GM12878 (cell line): ENCODE results near the gene UQCRC1. TPM values are rescaled to one million over a fixed set of nuclear protein-coding genes. Genes with fewer than 3 reads are reported as not detected.

Experiments used
- ATAC-seq: fragments of 200-7000 bp; cut with Tn5 transposase; 3 replicates; pipeline ENCODE4 v1.9.1; 2020; ENCODE audit warnings: mild to moderate bottlenecking, moderate library complexity
- BruUV-seq: library from RNA; stranded (reverse); fragments of 400-500 nt; replicated peaks from 2 replicates; lab custom pipeline; 2021; lab: Mats Ljungman, UMichigan
- CTCF ChIA-PET: fragments of 300-600 bp; sonication (Branson Sonifier 250); formaldehyde crosslinking; extraction: SDS; loops from one replicate; lab custom pipeline; 2021; ENCODE audit warnings: inconsistent platforms; lab: Yijun Ruan, JAX
- POLR2A ChIA-PET: fragments of 350-600 bp; formaldehyde crosslinking; extraction: SDS; loops from one replicate; lab custom pipeline; 2021; ENCODE audit warnings: inconsistent platforms; lab: Charles Lee
- RAD21 ChIA-PET: fragments of 300-600 bp; sonication (Branson Sonifier 250); formaldehyde crosslinking; loops from one replicate; lab custom pipeline; 2023; ENCODE audit warnings: antibody characterized with exemption; ENCODE audit not compliant: unreplicated experiment; lab: Charles Lee
- SMC1A ChIA-PET: fragments of 300-600 bp; sonication (Branson Sonifier 250); formaldehyde crosslinking; loops from one replicate; lab custom pipeline; 2023; ENCODE audit not compliant: unreplicated experiment, uncharacterized antibody; lab: Charles Lee
- DNase-seq: peaks from one replicate; pipeline ENCODE4 v3.0.0-alpha.2; 2011; ENCODE audit warnings: low read depth, low spot score
- FAIRE-seq: peaks from 3 replicates; lab custom pipeline; 2011; peaks lifted over from hg19 to GRCh38; lab: Jason Lieb, UNC
- H2AFZ ChIP-seq: 2 replicates; pipeline ENCODE4 v1.6.0; 2011; ENCODE audit warnings: low read depth, low read length, control low read depth; ENCODE audit not compliant: control insufficient read depth
- H3K27ac ChIP-seq: 2 replicates; pipeline ENCODE4 v1.5.1; 2011; ENCODE audit warnings: control low read depth; ENCODE audit not compliant: control insufficient read depth, insufficient read depth
- H3K27me3 ChIP-seq, 2 experiments: replicated peaks in 1 of 2; 2 replicates each; pipeline versions ENCODE4 v1.6.0 to v1.6.1; 2011; ENCODE audit warnings: low read length in 1 of 2; ENCODE audit not compliant: control insufficient read depth in 2 of 2, insufficient read depth in 2 of 2
- H3K36me3 ChIP-seq, 2 experiments: 2 replicates each; pipeline ENCODE4 v1.5.1; 2011; ENCODE audit warnings: low read length in 1 of 2; ENCODE audit not compliant: control insufficient read depth in 2 of 2, insufficient read depth in 2 of 2
- H3K4me1 ChIP-seq: 2 replicates; pipeline ENCODE4 v1.6.1; 2011; ENCODE audit warnings: mild to moderate bottlenecking, low read length, moderate library complexity, mixed read lengths; ENCODE audit not compliant: control insufficient read depth, insufficient read depth
- H3K4me2 ChIP-seq: 2 replicates; pipeline ENCODE4 v1.6.0; 2011; ENCODE audit warnings: control low read depth; ENCODE audit not compliant: control insufficient read depth, insufficient read depth
- H3K4me3 ChIP-seq: fragments of 200-600 bp; sonication (generic); 2 replicates; pipeline ENCODE4 v1.5.1; 2016
- H3K79me2 ChIP-seq: 2 replicates; pipeline ENCODE4 v1.6.0; 2011; ENCODE audit warnings: low read length; ENCODE audit not compliant: control insufficient read depth, insufficient read depth
- H3K9ac ChIP-seq: 2 replicates; pipeline ENCODE4 v1.8.0; 2011; ENCODE audit warnings: low read length, control low read depth, mixed read lengths; ENCODE audit not compliant: control insufficient read depth, insufficient read depth
- H3K9me3 ChIP-seq: replicated peaks from 3 replicates; pipeline ENCODE4 v1.5.1; 2011; ENCODE audit warnings: mild to moderate bottlenecking, low read length; ENCODE audit not compliant: control insufficient read depth, insufficient read depth
- H4K20me1 ChIP-seq: 2 replicates; pipeline ENCODE4 v1.6.0; 2011; ENCODE audit not compliant: control insufficient read depth, insufficient read depth
- ASH2L ChIP-seq: fragments of 300-600, 200-600 bp; sonication (generic); IDR thresholded peaks from 2 replicates; pipeline ENCODE4 v1.6.1; 2017; ENCODE audit warnings: low read depth, mild to moderate bottlenecking, borderline replicate concordance
- CEBPB ChIP-seq, 2 experiments: fragments of 150-350 bp in 1 of 2; IDR thresholded peaks; 2 replicates each; pipeline ENCODE4 v1.6.1; 2012 to 2014; ENCODE audit warnings: low read depth in 2 of 2, low read length in 2 of 2, borderline replicate concordance in 1 of 2, inconsistent platforms in 1 of 2
- ETV6 ChIP-seq, 2 experiments: fragments of 450-650 bp in 1 of 2; IDR thresholded peaks in 1 of 2; conservative IDR thresholded peaks in 1 of 2; 2 replicates each; pipeline ENCODE4 v1.6.1; 2014; ENCODE audit warnings: antibody characterized with exemption in 1 of 2, borderline replicate concordance in 1 of 2, low read depth in 1 of 2, mild to moderate bottlenecking in 1 of 2, moderate library complexity in 1 of 2
- EZH2 ChIP-seq: IDR thresholded peaks from 2 replicates; pipeline ENCODE4 v1.6.1; 2012; ENCODE audit warnings: low read depth, mild to moderate bottlenecking, control low read depth, inconsistent platforms, low read length, borderline replicate concordance; ENCODE audit not compliant: control insufficient read depth
- FOS ChIP-seq: IDR thresholded peaks from 3 replicates; pipeline ENCODE4 v1.6.1; 2011; ENCODE audit warnings: borderline replicate concordance; ENCODE audit not compliant: insufficient read length; ENCODE audit errors: extremely low read depth
- GATAD2B ChIP-seq: fragments of 450-650 bp; conservative IDR thresholded peaks from 2 replicates; pipeline ENCODE4 v1.6.1; 2017; ENCODE audit warnings: low read depth, mild to moderate bottlenecking, moderate library complexity
- HDAC2 ChIP-seq: fragments of 200-600 bp; sonication (generic); IDR thresholded peaks from 2 replicates; pipeline ENCODE4 v1.6.1; 2017
- IRF4 ChIP-seq: IDR thresholded peaks from 2 replicates; pipeline ENCODE4 v1.6.1; 2011; ENCODE audit warnings: low read depth, low read length
- MXI1 ChIP-seq: fragments of 150-350 bp; IDR thresholded peaks from 2 replicates; pipeline ENCODE4 v1.6.1; 2011; ENCODE audit warnings: low read depth, mild to moderate bottlenecking, inconsistent platforms, low read length, improper control_type of control experiment
- MYB ChIP-seq: fragments of 150-350 bp; IDR thresholded peaks from 2 replicates; pipeline ENCODE4 v1.6.1; 2014; ENCODE audit warnings: mild to moderate bottlenecking, low read depth, low read length, borderline replicate concordance
- NBN ChIP-seq: fragments of 450-650 bp; IDR thresholded peaks from 2 replicates; pipeline ENCODE4 v1.6.1; 2016
- NR2C2 ChIP-seq: IDR thresholded peaks from 2 replicates; pipeline ENCODE4 v1.6.1; 2011; ENCODE audit warnings: borderline replicate concordance, low read depth; ENCODE audit not compliant: control insufficient read depth, insufficient read length
- RB1 ChIP-seq: fragments of 450-650 bp; formaldehyde crosslinking; IDR thresholded peaks from 2 replicates; pipeline ENCODE4 v1.6.1; 2017; ENCODE audit warnings: mild to moderate bottlenecking, borderline replicate concordance
- RCOR1 ChIP-seq: conservative IDR thresholded peaks from 2 replicates; pipeline ENCODE4 v1.6.1; 2012; ENCODE audit warnings: low read depth, low read length, improper control_type of control experiment
- SIN3A ChIP-seq: IDR thresholded peaks from 2 replicates; pipeline ENCODE4 v1.6.1; 2012; ENCODE audit warnings: low read depth, low read length, improper control_type of control experiment
- SPI1 ChIP-seq: IDR thresholded peaks from 2 replicates; pipeline ENCODE4 v1.6.1; 2011; ENCODE audit warnings: low read depth, mild to moderate bottlenecking, low read length, moderate library complexity, borderline replicate concordance; ENCODE audit not compliant: insufficient read depth
- SREBF1 ChIP-seq: IDR thresholded peaks from 2 replicates; pipeline ENCODE4 v1.6.1; 2012; ENCODE audit warnings: mild to moderate bottlenecking, low read length
- SREBF2 ChIP-seq: IDR thresholded peaks from 2 replicates; pipeline ENCODE4 v1.6.1; 2012; ENCODE audit warnings: mild to moderate bottlenecking, low read length
- SRF ChIP-seq, 2 experiments: IDR thresholded peaks; 2 replicates each; pipeline ENCODE4 v1.6.1; 2011; ENCODE audit warnings: low read depth in 2 of 2, low read length in 2 of 2, mild to moderate bottlenecking in 1 of 2, moderate library complexity in 1 of 2
- TBL1XR1 ChIP-seq: IDR thresholded peaks from 2 replicates; pipeline ENCODE4 v1.6.1; 2012; ENCODE audit warnings: low read depth, low read length, improper control_type of control experiment
- USF1 ChIP-seq: IDR thresholded peaks from 2 replicates; pipeline ENCODE4 v1.6.1; 2011; ENCODE audit warnings: borderline replicate concordance, low read depth, mild to moderate bottlenecking, moderate library complexity, mixed read lengths, low read length; ENCODE audit not compliant: insufficient read depth; ENCODE audit errors: extremely low read length
- WRNIP1 ChIP-seq: IDR thresholded peaks from 2 replicates; pipeline ENCODE4 v1.6.1; 2011; ENCODE audit warnings: low read depth, low read length, improper control_type of control experiment, borderline replicate concordance
- WGBS: methylation state at CpG from one replicate; pipeline ENCODE4 v1.1.6; 2016; ENCODE audit warnings: low lambda C conversion rate; ENCODE audit not compliant: insufficient replicate concordance, insufficient coverage; ENCODE audit errors: missing lambda C conversion rate; 5-methylcytosine and 5-hydroxymethylcytosine counted together
- in situ Hi-C: fragments of 300-500 bp; cut with MboI; formaldehyde crosslinking; loops from 9 replicates; pipeline ENCODE4 v1.14.3; 2018; ENCODE audit warnings: mixed read lengths
- intact Hi-C: fragments of 100-400 bp; cut with micrococcal nuclease; formaldehyde crosslinking; loops from one replicate; pipeline ENCODE4 v1.14.2; 2022; ENCODE audit not compliant: unreplicated experiment
- polyA plus RNA-seq, 11 experiments: library from polyadenylated mRNA; depleted of rRNA in 4 of 11; unstranded in 6 of 11; stranded (reverse) in 5 of 11; fragments of >200 nt; fragmentation: Nextera tagmentation in 4 of 11; fragmentation: Illumina TruSeq in 1 of 11; extraction: Ambion mirVana in 4 of 11; extraction: Trizol in 1 of 11; gene quantifications; 1 replicate in 1 of 11; 2 replicates in 10 of 11; pipeline versions ENCODE4 v1.2.1 to v1.2.3, GENCODE V29; 2011 to 2016; ENCODE audit warnings: inconsistent platforms in 2 of 11, missing spikeins in 2 of 11, low read depth in 1 of 11
- total RNA-seq, 4 experiments: library from RNA; depleted of rRNA in 3 of 4; stranded (reverse); fragments of >200 nt in 3 of 4; fragmentation: Illumina TruSeq in 1 of 4; extraction: Trizol in 1 of 4; gene quantifications; 2 replicates each; pipeline versions ENCODE4 v1.2.1 to v1.2.3, GENCODE V29; 2013 to 2021

Gene UQCRC1
- total and polyA plus RNA-seq, 10 of the 15 experiments (the other 5 are each of a cell fraction or from before 2014, with no cell fraction given), result 116 to 426 (median 228) TPM

GRCh38 chr3:48556796-48557626, 52.4 kb downstream of the UQCRC1 start, which contains the start of gene PFKFB4:
Gene PFKFB4, minus strand, starts transcription at chr3:48556803. Its CDS starts 26 bp downstream, at chr3:48556777.
- peak within 1 kb of the TSS; percentile 97 for H3K4me2 ChIP-seq
- ChIA-PET SMC1A (interaction anchor here (0.7 to 4.9 kb wide), 13 partner anchors 8 to 288 kb away, joined by 3 to 28 read pairs (median 4); partner anchors contain the start of genes CCDC51, CELSR3, IP6K2 and SLC26A6), POLR2A (interaction anchor here (0.6 to 7.1 kb wide), 14 partner anchors 15 to 369 kb away, joined by 3 to 91 read pairs (median 4); partner anchors contain the start of genes CCDC51, CDC25A, IP6K2 and SLC26A6), RAD21 (interaction anchor here (0.7 to 6.8 kb wide), 13 partner anchors 47 to 183 kb away, joined by 3 to 37 read pairs (median 6); partner anchors contain the start of genes ATRIP, CCDC51, SLC26A6 and TMA7), CTCF (interaction anchor here (0.6 to 16.3 kb wide), 19 partner anchors 8 to 575 kb away, joined by 3 to 239 read pairs (median 4); partner anchors contain the start of genes ATRIP, CCDC51, CDC25A and SLC26A6)
- H3K4me1 ChIP-seq, result peaks cover 47% of the 10 kb centered on the region
- H3K4me3 ChIP-seq, result peak within 1 kb of the TSS; percentile 91
- peak within 1 kb of the TSS; percentile 78 for H3K27ac ChIP-seq
- H3K36me3 ChIP-seq, result peaks cover 0 to 9% of the 10 kb centered on the region in 2 experiments; a peak in 2 of 4 replicates
- H3K79me2 ChIP-seq, result peaks cover 42% of the 10 kb centered on the region
- peak within 1 kb of the TSS; percentile 25 for H2AFZ ChIP-seq
- peak; percentile 90 for FAIRE-seq
- WGBS, result 2% methylated on average over 44 of the region's 53 CpGs
- H3K9ac ChIP-seq, result peak within 1 kb of the TSS; percentile 66
- intact Hi-C loops (loop anchor here (5.0 kb wide), 3 partner anchors 110 to 325 kb away; partner anchors contain the start of gene ATRIP), in situ Hi-C loops (no loop called here)
- ATAC-seq, result peak; percentile 93
- no peaks in the 10 kb centered on the region for H3K9me3 ChIP-seq
- no TSS peak for BruUV-seq
- peak; percentile 99 for DNase-seq
- no peaks in the 10 kb centered on the region for H3K27me3 ChIP-seq
- peaks cover 2% of the 10 kb centered on the region; the same call in 1 of the 2 replicates for H4K20me1 ChIP-seq
- TF ChIP-seq USF1 (no peak), EZH2 (no peak), WRNIP1 (no peak), NR2C2 (no peak), GATAD2B (peak; percentile 91), MYB (0 out of 2 replicates have a peak, but pooled peaks have one; percentile 18), SREBF2 (no peak), SPI1 (no peak), FOS (no peak), ASH2L (no peak), IRF4 (no peak), RB1 (peak; percentile 82; the same call in 1 of the 2 replicates), SIN3A (peak; percentile 73), TBL1XR1 (no peak), RCOR1 (no peak), MXI1 (peak; percentile 90), CEBPB (IDR thresholded peaks at IDR 0.05; ENCODE audit: borderline replicate concordance in 1 of 2, low read depth in 2 of 2, low read length in 2 of 2) (no peak), SREBF1 (no peak), NBN (peak; percentile 89), ETV6 (conservative IDR thresholded peaks at IDR 0.05 in 1 of 2, IDR thresholded peaks at IDR 0.05 in 1 of 2; ENCODE audit: borderline replicate concordance in 1 of 2, low read depth in 1 of 2) (no peak), SRF (IDR thresholded peaks at IDR 0.05; ENCODE audit: low read depth in 2 of 2, low read length in 2 of 2) (peak in 1 of 2 experiments; percentile 70; a peak in 3 of 4 replicates), HDAC2 (peak; percentile 37; the same call in 1 of the 2 replicates)
